Measurements from ENCODE around the gene CELF1. TPM values are rescaled to one million over a fixed set of nuclear protein-coding genes. Genes with fewer than 3 reads are reported as not detected.

The CELF1 gene
- total and polyA plus RNA-seq, 10 of the 15 experiments (the other 5 are each of a cell fraction or from before 2014, with no cell fraction given) = 35.3 to 128 (median 85.7) TPM

GRCh38 chr11:47426062-47426956, 126.6 kb downstream of the CELF1 start, which contains the start of gene PSMC3 (continued):
- TF ChIP-seq ASH2L (IDR thresholded peaks at IDR 0.05; ENCODE audit: borderline replicate concordance, low read depth) (no peak), SP1 (IDR thresholded peaks at IDR 0.05; ENCODE audit: low read depth, low read length) (peak; percentile 50), HSF1 (IDR thresholded peaks at IDR 0.05; ENCODE audit: low read depth, low read length) (no peak), ZZZ3 (IDR thresholded peaks at IDR 0.05; ENCODE audit: control insufficient read depth, insufficient read length, low read depth) (no peak), BCL11A (IDR thresholded peaks at IDR 0.05; ENCODE audit: low read depth, low read length) (no peak), RB1 (IDR thresholded peaks at IDR 0.05; ENCODE audit: borderline replicate concordance) (peak; percentile 84; the same call in 1 of the 2 replicates), CUX1 (IDR thresholded peaks at IDR 0.05; ENCODE audit: insufficient replicate concordance, low read depth, low read length) (no peak), CBX3 (IDR thresholded peaks at IDR 0.05; ENCODE audit: borderline replicate concordance, low read depth) (no peak), JUNB (IDR thresholded peaks at IDR 0.05) (no peak), TCF12 (IDR thresholded peaks at IDR 0.05; ENCODE audit: low read depth, low read length) (no peak), POLR2AphosphoS5 (IDR thresholded peaks at IDR 0.05; ENCODE audit: low read length) (peak; percentile 92), NFXL1 (IDR thresholded peaks at IDR 0.05; ENCODE audit: borderline replicate concordance) (no peak), BHLHE40 (IDR thresholded peaks at IDR 0.05; ENCODE audit: borderline replicate concordance in 1 of 2, low read depth in 2 of 2, low read length in 1 of 2) (peak; percentile 84 to 91), ZNF622 (IDR thresholded peaks at IDR 0.05) (no peak), NRF1 (conservative IDR thresholded peaks at IDR 0.05; ENCODE audit: low read depth, low read length) (no peak), USF1 (IDR thresholded peaks at IDR 0.05; ENCODE audit: borderline replicate concordance, extremely low read length, insufficient read depth, low read depth, low read length) (peak; percentile 8), ZNF207 (IDR thresholded peaks at IDR 0.05; ENCODE audit: borderline replicate concordance) (peak; percentile 78), RAD51 (IDR thresholded peaks at IDR 0.05) (peak; percentile 31; the same call in 1 of the 2 replicates), IRF5 (IDR thresholded peaks at IDR 0.05; ENCODE audit: borderline replicate concordance) (no peak)
